ENCODE data around the gene TUBA4A. TPM values are rescaled to one million over a fixed set of nuclear protein-coding genes. Genes with fewer than 3 reads are reported as not detected.

The TUBA4A gene
- total RNA-seq, 6 donors from 2014 or later, result 17.8 to 52.1 (median 40.3) TPM

DNA sequence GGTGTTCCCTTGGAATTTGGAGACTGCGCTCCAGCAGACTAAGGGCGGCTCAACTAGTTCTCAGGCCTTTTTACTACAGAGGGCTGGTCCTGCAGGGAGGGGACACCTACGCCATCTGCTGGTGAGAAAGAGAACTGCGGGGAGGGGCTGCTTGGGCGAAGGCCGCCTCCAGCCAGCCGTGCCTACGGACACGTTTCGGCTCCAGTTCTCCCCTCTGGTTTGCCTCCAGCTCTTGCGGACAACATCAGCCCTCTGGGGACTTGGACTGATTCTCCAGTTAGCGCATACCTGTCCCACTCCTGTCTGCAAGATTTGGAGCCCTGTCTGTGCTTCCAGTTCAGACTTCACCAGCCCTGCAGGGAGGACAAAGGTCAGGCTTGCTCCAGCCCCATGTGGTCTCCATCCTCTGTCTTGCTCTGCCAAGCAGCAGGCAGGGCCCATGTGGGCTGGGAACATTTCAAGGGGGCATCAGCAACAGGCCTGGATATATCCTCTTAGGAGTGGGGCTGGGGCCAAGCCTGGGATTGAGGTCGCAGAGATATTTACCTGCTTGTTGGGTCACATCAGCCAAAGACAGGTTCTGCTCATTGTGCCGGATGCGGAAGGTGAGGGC is 45.1 kb upstream of the TUBA4A start:
- H3K9me3 ChIP-seq, result no peaks in the 10 kb centered on the region
- peaks cover 0 to 4% (median 0%) of the 10 kb centered on the region in 4 donors for H3K27me3 ChIP-seq
- 20 to 27% methylated on average over 13 to 15 of the region's 15 CpGs for WGBS, 2 donors
- no peaks in the 10 kb centered on the region for H3K36me3 ChIP-seq
- peak; percentile 71 to 88 for DNase-seq
- no peak for TF ChIP-seq EP300 (IDR thresholded peaks at IDR 0.05)
- TF ChIP-seq, protein P1, sequence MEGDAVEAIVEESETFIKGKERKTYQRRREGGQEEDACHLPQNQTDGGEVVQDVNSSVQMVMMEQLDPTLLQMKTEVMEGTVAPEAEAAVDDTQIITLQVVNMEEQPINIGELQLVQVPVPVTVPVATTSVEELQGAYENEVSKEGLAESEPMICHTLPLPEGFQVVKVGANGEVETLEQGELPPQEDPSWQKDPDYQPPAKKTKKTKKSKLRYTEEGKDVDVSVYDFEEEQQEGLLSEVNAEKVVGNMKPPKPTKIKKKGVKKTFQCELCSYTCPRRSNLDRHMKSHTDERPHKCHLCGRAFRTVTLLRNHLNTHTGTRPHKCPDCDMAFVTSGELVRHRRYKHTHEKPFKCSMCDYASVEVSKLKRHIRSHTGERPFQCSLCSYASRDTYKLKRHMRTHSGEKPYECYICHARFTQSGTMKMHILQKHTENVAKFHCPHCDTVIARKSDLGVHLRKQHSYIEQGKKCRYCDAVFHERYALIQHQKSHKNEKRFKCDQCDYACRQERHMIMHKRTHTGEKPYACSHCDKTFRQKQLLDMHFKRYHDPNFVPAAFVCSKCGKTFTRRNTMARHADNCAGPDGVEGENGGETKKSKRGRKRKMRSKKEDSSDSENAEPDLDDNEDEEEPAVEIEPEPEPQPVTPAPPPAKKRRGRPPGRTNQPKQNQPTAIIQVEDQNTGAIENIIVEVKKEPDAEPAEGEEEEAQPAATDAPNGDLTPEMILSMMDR (IDR thresholded peaks at IDR 0.05), result peak; percentile 96 to 100 (median 97)
- ATAC-seq (ENCODE audit: low FRiP score in 2 of 2), result peak; percentile 84 to 87
- peaks cover 5 to 11% (median 9%) of the 10 kb centered on the region in 4 donors for H3K4me1 ChIP-seq
- no peak overlapping the region for H3K27ac ChIP-seq
- H3K4me3 ChIP-seq, result no peak overlapping the region

DNA sequence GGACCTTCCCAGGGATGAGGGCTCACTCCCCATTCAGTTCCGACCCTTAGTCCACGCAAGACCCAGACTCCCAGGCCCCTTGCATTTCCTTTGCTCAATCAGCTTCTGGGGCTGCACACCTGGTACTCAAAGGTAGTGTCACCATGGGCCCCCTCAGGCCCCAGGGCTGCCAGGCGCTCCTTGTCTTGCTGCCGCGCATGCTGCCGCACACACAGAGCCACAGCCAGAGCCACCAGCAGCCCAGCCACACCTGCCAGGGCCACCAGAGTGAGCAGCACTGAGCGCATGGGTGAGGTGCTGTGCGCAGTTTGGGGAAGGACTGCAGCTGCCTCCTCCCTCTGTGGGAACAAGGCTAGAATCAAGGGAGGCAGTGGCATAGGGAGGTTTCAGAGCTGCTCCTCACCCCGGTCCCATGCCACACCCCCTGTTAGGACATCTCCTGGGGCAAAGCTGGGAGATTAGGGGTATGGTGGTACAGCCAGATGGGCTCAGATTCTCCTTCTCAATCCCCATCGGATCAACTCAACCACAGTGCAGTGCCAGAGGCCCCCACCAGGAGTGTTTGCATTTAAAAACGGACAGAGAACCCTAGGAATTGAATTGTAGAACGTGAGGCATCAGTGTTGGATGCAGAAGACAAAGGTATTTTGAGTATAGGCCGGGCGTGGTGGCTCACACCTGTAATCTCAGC is 44.2 kb upstream of the TUBA4A start:
- DNase-seq (no peak), ATAC-seq (ENCODE audit: low FRiP score in 2 of 2) (no peak)
- H3K27me3 ChIP-seq, result peaks cover 0 to 4% (median 0%) of the 10 kb centered on the region in 4 donors
- TF ChIP-seq, protein P1 (IDR thresholded peaks at IDR 0.05), result no peak
- TF ChIP-seq POLR2A (IDR thresholded peaks at IDR 0.05) (no peak), EP300 (IDR thresholded peaks at IDR 0.05) (no peak), POLR2AphosphoS5 (IDR thresholded peaks at IDR 0.05) (no peak)
- H3K36me3 ChIP-seq, result no peaks in the 10 kb centered on the region
- H3K9me3 ChIP-seq, result no peaks in the 10 kb centered on the region
- WGBS, 2 donors, result 79 to 81% methylated on average over 13 to 14 of the region's 14 CpGs
- no peak overlapping the region for H3K4me3 ChIP-seq
- peaks cover 5 to 11% (median 9%) of the 10 kb centered on the region in 4 donors for H3K4me1 ChIP-seq
- H3K27ac ChIP-seq, result no peak overlapping the region

DNA sequence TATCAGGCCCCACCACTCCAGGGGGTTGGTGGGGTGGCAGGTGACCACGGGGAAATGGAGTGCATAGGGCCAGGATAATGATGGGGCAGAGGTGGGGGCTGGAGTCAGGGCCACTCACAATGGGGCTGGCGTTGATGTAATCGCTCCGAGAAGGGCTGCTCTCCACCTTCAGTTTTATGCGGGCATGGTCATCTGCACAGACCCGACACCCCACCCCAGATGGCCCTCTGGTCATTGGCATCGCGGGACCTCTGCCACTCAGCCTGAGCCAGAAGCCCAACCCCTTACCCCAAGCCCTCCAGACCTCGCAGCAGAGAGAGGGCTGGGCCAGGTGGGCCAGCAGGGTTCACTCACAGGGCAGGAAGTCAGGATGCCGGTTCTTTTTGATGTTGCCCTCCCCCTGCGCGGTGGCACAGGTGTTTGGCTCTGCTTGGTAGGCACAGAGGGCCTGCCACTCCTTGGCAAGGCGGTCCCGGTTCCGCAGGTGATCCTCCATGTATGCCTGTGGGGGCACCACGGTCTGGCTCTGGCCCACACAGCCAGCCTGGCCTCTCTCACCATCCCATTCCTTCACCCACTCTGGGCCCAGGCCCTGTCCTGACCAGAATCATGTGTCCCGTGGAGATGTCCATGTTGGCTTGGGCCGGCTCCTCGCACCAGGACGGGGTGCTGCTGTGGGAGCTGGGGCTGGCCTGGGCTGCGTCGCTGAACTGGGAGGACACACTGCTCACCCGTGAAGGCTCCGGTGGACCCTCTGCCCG is 43.1 kb upstream of the TUBA4A start:
- 90 to 93% methylated on average over 13 to 22 of the region's 25 CpGs for WGBS, 2 donors
- Histone ChIP-seq H3K9me3 (no peaks in the 10 kb centered on the region), H3K4me3 (no peak overlapping the region), H3K27ac (no peak overlapping the region), H3K4me1 (peaks cover 5 to 11% (median 9%) of the 10 kb centered on the region in 4 donors), H3K36me3 (no peaks in the 10 kb centered on the region), H3K27me3 (no peaks in the 10 kb centered on the region)
- TF ChIP-seq EP300 (IDR thresholded peaks at IDR 0.05) (no peak), POLR2AphosphoS5 (IDR thresholded peaks at IDR 0.05) (no peak), POLR2A (IDR thresholded peaks at IDR 0.05) (no peak)
- TF ChIP-seq, protein P1 (IDR thresholded peaks at IDR 0.05), result no peak
- ATAC-seq (ENCODE audit: low FRiP score in 2 of 2) (no peak), DNase-seq (peak in 1 of 2 donors; percentile 69)

DNA sequence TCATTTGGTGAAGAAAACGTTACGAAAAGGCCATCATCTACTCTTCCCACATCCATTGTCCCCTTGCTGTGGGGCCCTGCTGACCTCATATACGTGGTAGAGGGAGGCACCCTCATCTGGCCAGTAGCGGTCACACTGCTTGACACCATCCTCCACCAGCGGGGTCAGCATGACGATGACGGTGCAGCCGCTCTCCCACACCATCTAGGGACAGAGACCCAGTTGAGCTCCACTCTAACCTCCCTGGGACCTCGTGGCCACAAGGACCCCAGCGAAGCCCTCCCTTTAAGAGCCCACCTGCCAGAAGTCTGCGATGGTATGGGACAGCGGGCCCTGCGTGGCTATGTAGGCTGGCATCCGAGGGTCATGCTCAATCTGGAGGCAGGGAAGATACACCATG is 42.4 kb upstream of the TUBA4A start:
- no peak for ATAC-seq (ENCODE audit: low FRiP score in 2 of 2)
- H3K4me3 ChIP-seq, result no peak overlapping the region
- TF ChIP-seq, protein P1 (IDR thresholded peaks at IDR 0.05), result no peak
- TF ChIP-seq EP300 (IDR thresholded peaks at IDR 0.05), result no peak
- TF ChIP-seq POLR2A (IDR thresholded peaks at IDR 0.05), result no peak
- TF ChIP-seq POLR2AphosphoS5 (IDR thresholded peaks at IDR 0.05), result no peak
- 80 to 88% methylated on average over 14 of the region's 14 CpGs for WGBS, 2 donors
- no peaks in the 10 kb centered on the region for H3K27me3 ChIP-seq
- no peaks in the 10 kb centered on the region for H3K36me3 ChIP-seq
- H3K27ac ChIP-seq, result no peak overlapping the region
- peaks cover 5 to 11% (median 9%) of the 10 kb centered on the region in 4 donors for H3K4me1 ChIP-seq
- H3K9me3 ChIP-seq, result no peaks in the 10 kb centered on the region
- DNase-seq, result no peak
